ENCODE results near the gene SPRR1A. TPM values are rescaled to one million over a fixed set of nuclear protein-coding genes. Genes with fewer than 3 reads are reported as not detected.

Gene SPRR1A
- total RNA-seq, 1 experiment from 2014 or later = not detected

DNA sequence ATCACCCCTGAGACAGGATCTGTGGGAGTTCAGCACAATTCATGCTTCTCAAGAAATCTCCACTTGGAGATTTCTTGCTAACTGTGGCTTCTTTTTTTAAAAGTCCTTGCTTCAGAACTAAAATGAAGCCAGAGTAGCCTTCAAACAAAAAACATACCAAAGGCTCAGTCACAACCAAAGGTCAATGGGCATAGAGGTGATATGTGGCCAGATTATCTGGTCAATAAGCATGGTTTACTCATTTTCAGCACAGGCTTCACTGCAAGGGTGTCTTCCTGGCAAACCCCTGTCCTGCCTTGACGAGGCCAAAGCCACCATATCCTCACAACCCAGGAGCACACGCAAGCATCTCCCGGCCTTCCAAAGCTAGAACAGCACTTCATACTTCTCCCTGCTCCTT is 24.6 kb upstream of the SPRR1A start:
- no peak for DNase-seq (ENCODE audit: low read depth, low spot score)
- ChIA-PET CTCF (no interaction called here), POLR2A (no interaction called here)
- Histone ChIP-seq H3K4me3 (ENCODE audit: low read depth in 2 of 2, low read length in 2 of 2) (no peak overlapping the region), H3K27ac (ENCODE audit: low read length) (no peak overlapping the region), H3K9me3 (ENCODE audit: control insufficient read depth, insufficient read depth, low read depth, low read length) (no peaks in the 10 kb centered on the region), H3K27me3 (ENCODE audit: control insufficient read depth, insufficient read depth, low read length) (no peaks in the 10 kb centered on the region; the same call in 1 of the 2 replicates), H3K4me1 (ENCODE audit: control insufficient read depth, insufficient read depth, low read length) (no peaks in the 10 kb centered on the region), H3K36me3 (ENCODE audit: control insufficient read depth, insufficient read depth, low read length) (no peaks in the 10 kb centered on the region)
- BruUV-seq (replicated peaks) = no TSS peak
- intact Hi-C loops (cut with micrococcal nuclease; ENCODE audit: unreplicated experiment) (no loop called here), in situ Hi-C loops (cut with HindIII; ENCODE audit: low pct_unique_long_range_greater_than_20kb, low sequenced_read_pairs) (no loop called here)
- TF ChIP-seq SIN3A (IDR thresholded peaks at IDR 0.05; ENCODE audit: borderline replicate concordance, insufficient read depth, low read depth, low read length) (no peak), REST (IDR thresholded peaks at IDR 0.05; ENCODE audit: insufficient read depth in 1 of 2, low read depth in 2 of 2, low read length in 1 of 2) (no peak), POLR2AphosphoS5 (IDR thresholded peaks at IDR 0.05; ENCODE audit: low read depth, low read length) (no peak), TCF7L2 (IDR thresholded peaks at IDR 0.05; ENCODE audit: low read depth, low read length) (no peak)
- TF ChIP-seq, protein P1, sequence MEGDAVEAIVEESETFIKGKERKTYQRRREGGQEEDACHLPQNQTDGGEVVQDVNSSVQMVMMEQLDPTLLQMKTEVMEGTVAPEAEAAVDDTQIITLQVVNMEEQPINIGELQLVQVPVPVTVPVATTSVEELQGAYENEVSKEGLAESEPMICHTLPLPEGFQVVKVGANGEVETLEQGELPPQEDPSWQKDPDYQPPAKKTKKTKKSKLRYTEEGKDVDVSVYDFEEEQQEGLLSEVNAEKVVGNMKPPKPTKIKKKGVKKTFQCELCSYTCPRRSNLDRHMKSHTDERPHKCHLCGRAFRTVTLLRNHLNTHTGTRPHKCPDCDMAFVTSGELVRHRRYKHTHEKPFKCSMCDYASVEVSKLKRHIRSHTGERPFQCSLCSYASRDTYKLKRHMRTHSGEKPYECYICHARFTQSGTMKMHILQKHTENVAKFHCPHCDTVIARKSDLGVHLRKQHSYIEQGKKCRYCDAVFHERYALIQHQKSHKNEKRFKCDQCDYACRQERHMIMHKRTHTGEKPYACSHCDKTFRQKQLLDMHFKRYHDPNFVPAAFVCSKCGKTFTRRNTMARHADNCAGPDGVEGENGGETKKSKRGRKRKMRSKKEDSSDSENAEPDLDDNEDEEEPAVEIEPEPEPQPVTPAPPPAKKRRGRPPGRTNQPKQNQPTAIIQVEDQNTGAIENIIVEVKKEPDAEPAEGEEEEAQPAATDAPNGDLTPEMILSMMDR (IDR thresholded peaks at IDR 0.05) = no peak
- ATAC-seq = no peak

- H3K4me1 ChIP-seq (ENCODE audit: control insufficient read depth, insufficient read depth, low read length) = no peaks in the 10 kb centered on the region
- no peak overlapping the region for H3K4me3 ChIP-seq (ENCODE audit: low read depth in 2 of 2, low read length in 2 of 2)
- ATAC-seq (no peak), DNase-seq (ENCODE audit: low read depth, low spot score) (no peak)
- ChIA-PET CTCF (no interaction called here), POLR2A (no interaction called here)
- H3K27me3 ChIP-seq (ENCODE audit: control insufficient read depth, insufficient read depth, low read length) = no peaks in the 10 kb centered on the region; the same call in 1 of the 2 replicates
- intact Hi-C loops (cut with micrococcal nuclease; ENCODE audit: unreplicated experiment) = no loop called here
- TF ChIP-seq SIN3A (IDR thresholded peaks at IDR 0.05; ENCODE audit: borderline replicate concordance, insufficient read depth, low read depth, low read length) = no peak
- TF ChIP-seq POLR2AphosphoS5 (IDR thresholded peaks at IDR 0.05; ENCODE audit: low read depth, low read length) = no peak
- no peak for TF ChIP-seq TCF7L2 (IDR thresholded peaks at IDR 0.05; ENCODE audit: low read depth, low read length)
- no peak for TF ChIP-seq REST (IDR thresholded peaks at IDR 0.05; ENCODE audit: insufficient read depth in 1 of 2, low read depth in 2 of 2, low read length in 1 of 2)
- TF ChIP-seq, protein P1 (IDR thresholded peaks at IDR 0.05) = no peak
- in situ Hi-C loops (cut with HindIII; ENCODE audit: low pct_unique_long_range_greater_than_20kb, low sequenced_read_pairs) = no loop called here
- H3K9me3 ChIP-seq (ENCODE audit: control insufficient read depth, insufficient read depth, low read depth, low read length) = no peaks in the 10 kb centered on the region
- no peaks in the 10 kb centered on the region for H3K36me3 ChIP-seq (ENCODE audit: control insufficient read depth, insufficient read depth, low read length)
- no TSS peak for BruUV-seq (replicated peaks)
- no peak overlapping the region for H3K27ac ChIP-seq (ENCODE audit: low read length)
Observed at GRCh38 chr1:152959801-152960451, 24.0 kb upstream of the SPRR1A start.
